Measurements from ENCODE around the gene KSR1.

DNA sequence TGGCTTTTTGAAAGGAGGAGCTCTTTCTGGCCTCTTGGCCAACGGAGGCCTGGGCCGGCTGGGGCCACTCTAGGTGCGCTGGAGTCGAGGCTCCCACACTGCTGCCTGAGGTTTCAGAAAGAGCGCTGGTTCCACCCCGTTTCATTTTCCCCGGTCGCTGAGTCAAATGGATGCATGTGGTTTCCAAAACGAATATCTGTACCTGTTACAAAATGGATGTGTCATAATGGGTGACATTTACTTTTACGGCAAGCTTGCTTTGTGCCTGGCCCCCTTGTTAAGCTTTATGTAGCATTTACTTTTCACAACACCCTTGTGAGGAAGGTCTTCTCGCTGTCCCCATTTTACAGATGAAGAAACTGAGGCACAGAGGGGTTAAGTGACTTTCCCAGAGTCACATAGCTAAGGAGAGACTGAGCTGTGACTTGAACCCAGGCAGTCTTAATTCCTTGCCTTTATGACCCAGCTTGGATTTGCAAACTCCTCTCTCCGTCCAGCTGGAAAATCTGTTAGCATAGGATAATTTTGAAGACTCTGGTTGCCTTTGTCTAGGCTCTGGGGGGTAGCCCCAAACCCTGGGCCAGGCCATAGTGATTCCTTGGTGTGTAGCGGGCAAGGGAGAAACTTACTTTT, 10.6 kb downstream of the KSR1 start:
- TF ChIP-seq, protein P1, sequence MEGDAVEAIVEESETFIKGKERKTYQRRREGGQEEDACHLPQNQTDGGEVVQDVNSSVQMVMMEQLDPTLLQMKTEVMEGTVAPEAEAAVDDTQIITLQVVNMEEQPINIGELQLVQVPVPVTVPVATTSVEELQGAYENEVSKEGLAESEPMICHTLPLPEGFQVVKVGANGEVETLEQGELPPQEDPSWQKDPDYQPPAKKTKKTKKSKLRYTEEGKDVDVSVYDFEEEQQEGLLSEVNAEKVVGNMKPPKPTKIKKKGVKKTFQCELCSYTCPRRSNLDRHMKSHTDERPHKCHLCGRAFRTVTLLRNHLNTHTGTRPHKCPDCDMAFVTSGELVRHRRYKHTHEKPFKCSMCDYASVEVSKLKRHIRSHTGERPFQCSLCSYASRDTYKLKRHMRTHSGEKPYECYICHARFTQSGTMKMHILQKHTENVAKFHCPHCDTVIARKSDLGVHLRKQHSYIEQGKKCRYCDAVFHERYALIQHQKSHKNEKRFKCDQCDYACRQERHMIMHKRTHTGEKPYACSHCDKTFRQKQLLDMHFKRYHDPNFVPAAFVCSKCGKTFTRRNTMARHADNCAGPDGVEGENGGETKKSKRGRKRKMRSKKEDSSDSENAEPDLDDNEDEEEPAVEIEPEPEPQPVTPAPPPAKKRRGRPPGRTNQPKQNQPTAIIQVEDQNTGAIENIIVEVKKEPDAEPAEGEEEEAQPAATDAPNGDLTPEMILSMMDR (IDR thresholded peaks at IDR 0.05): no peak
- TF ChIP-seq POLR2A (IDR thresholded peaks at IDR 0.05): no peak
